Naive thymus-derived CD8-positive, alpha-beta T cell (primary cell): Measurements from ENCODE around the gene AADAT. TPM values are rescaled to one million over a fixed set of nuclear protein-coding genes. Genes with fewer than 3 reads are reported as not detected.
"Not testable (repeated sequence)": the region's sequence is repeated elsewhere in the genome, so short reads cannot be mapped to it uniquely, and the experiment has no call there.

Experiments used
- ATAC-seq, 2 donors: fragments of 150-1000 bp; cut with Tn5 transposase in 1 of 2; sonication (Bioruptor Pico), chemical (Tn5 transposase) in 1 of 2; 1 replicate in 1 of 2; 2 replicates in 1 of 2; pipeline ENCODE4 v1.10.0; 2021; ENCODE audit warnings: mild to moderate bottlenecking in 2 of 2, moderate library complexity in 2 of 2
- POLR2A ChIA-PET: fragments of 350-600 bp; sonication (Branson Sonifier 250); formaldehyde crosslinking; loops from one replicate; lab custom pipeline; 2021; ENCODE audit warnings: antibody characterized with exemption; lab: Charles Lee
- DNase-seq, 10 donors: peaks; one replicate each; pipeline versions ENCODE4 v3.0.0 to v3.0.0-alpha.2; 2020 to 2022
- H3K27ac Mint-ChIP-seq, 10 donors: one replicate each; pipeline ENCODE4 v1.8.0; 2020 to 2022; ENCODE audit warnings: mild to moderate bottlenecking in 10 of 10, mixed read lengths in 10 of 10, moderate library complexity in 4 of 10, inconsistent platforms in 1 of 10
- H3K27me3 Mint-ChIP-seq, 5 donors: one replicate each; pipeline ENCODE4 v1.8.0; 2021 to 2022; ENCODE audit warnings: mixed read lengths in 5 of 5
- H3K36me3 Mint-ChIP-seq, 3 donors: one replicate each; pipeline ENCODE4 v1.8.0; 2020 to 2022; ENCODE audit warnings: mixed read lengths in 3 of 3, mild to moderate bottlenecking in 2 of 3, inconsistent platforms in 1 of 3
- H3K4me1 Mint-ChIP-seq, 4 donors: one replicate each; pipeline ENCODE4 v1.8.0; 2021 to 2022; ENCODE audit warnings: mixed read lengths in 4 of 4
- H3K4me3 Mint-ChIP-seq, 10 donors: one replicate each; pipeline ENCODE4 v1.8.0; 2020 to 2022; ENCODE audit warnings: mild to moderate bottlenecking in 10 of 10, mixed read lengths in 10 of 10, moderate library complexity in 6 of 10, inconsistent platforms in 1 of 10
- H3K9me3 Mint-ChIP-seq, 9 donors: one replicate each; pipeline ENCODE4 v1.8.0; 2020 to 2022; ENCODE audit warnings: mixed read lengths in 9 of 9, mild to moderate bottlenecking in 3 of 9, inconsistent platforms in 1 of 9, moderate library complexity in 1 of 9
- polyA plus RNA-seq, 3 donors: library from polyadenylated mRNA; unstranded; fragments of 300-500 nt; fragmentation: Illumina TruSeq; gene quantifications; one replicate each; pipeline ENCODE4 v1.2.3, GENCODE V29; 2021
- total RNA-seq, 8 experiments: library from RNA in 2 of 8; stranded (reverse) in 2 of 8; gene quantifications; one replicate each; pipeline ENCODE4 v1.2.3 and lab custom pipeline; 2021 to 2026

Gene AADAT
- total RNA-seq (not detected), polyA plus RNA-seq (not detected), total RNA-seq (lab: John Stamatoyannopoulos, UW) (0 to 0.17 (median 0) reads per million in 6 experiments)

GRCh38 chr4:170089668-170090351 is at the start of gene AADAT:
Gene AADAT, minus strand, starts transcription at chr4:170089956. Its CDS starts 266 bp downstream, at chr4:170089690.
- ATAC-seq: no peak
- Mint-ChIP-seq H3K9me3 (no peaks in the 10 kb centered on the region), H3K36me3 (no peaks in the 10 kb centered on the region), H3K27ac (no peak within 1 kb of the TSS), H3K27me3 (peaks cover 30 to 41% (median 34%) of the 10 kb centered on the region in 5 donors), H3K4me1 (peaks cover 2 to 22% (median 8%) of the 10 kb centered on the region in 4 donors), H3K4me3 (peak within 1 kb of the TSS; percentile 38 to 75 (median 54))
- DNase-seq: no peak
- POLR2A ChIA-PET: no interaction called here

GRCh38 chr4:170138580-170139194 is 48.9 kb upstream of the AADAT start:
- H3K27ac Mint-ChIP-seq: no peak overlapping the region
- ATAC-seq: peak; percentile 52 to 71
- peaks cover 0 to 7% (median 1%) of the 10 kb centered on the region in 9 donors for H3K9me3 Mint-ChIP-seq
- no peak overlapping the region for H3K4me3 Mint-ChIP-seq
- no peaks in the 10 kb centered on the region for H3K36me3 Mint-ChIP-seq
- POLR2A ChIA-PET: no interaction called here
- peaks cover 0 to 8% (median 3%) of the 10 kb centered on the region in 4 donors for H3K4me1 Mint-ChIP-seq
- H3K27me3 Mint-ChIP-seq: peaks cover 0 to 9% (median 4%) of the 10 kb centered on the region in 5 donors
- DNase-seq: peak; percentile 29 to 75 (median 54)

- ATAC-seq (no peak), DNase-seq (no peak)
- Mint-ChIP-seq H3K27me3 (peaks cover 0 to 10% (median 4%) of the 10 kb centered on the region in 5 donors), H3K27ac (no peak overlapping the region), H3K9me3 (peaks cover 0 to 14% (median 7%) of the 10 kb centered on the region in 9 donors), H3K4me3 (no peak overlapping the region), H3K36me3 (no peaks in the 10 kb centered on the region), H3K4me1 (peaks cover 0 to 8% (median 3%) of the 10 kb centered on the region in 4 donors)
- POLR2A ChIA-PET: no interaction called here
Observed at GRCh38 chr4:170137927-170138326, 48.2 kb upstream of the AADAT start.

DNA sequence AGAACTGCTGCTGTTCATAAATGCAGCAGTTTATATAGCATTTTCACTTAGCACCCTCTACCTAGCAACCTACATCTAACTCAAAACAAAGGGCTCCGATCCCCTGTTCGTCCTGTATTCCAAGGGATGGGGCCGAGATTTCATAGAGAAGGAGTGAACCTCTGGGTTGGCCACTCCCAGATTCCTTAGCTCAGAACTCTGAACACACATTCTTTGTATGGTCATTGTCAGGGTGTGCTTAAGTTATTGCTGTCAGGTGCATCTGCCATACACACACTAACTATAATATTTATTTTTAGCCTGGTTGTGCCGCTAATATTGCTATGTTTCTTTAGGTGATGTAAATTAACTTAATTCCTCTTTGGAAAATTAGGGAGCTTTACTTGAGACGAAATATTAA is 47.7 kb upstream of the AADAT start:
- H3K9me3 Mint-ChIP-seq: peaks cover 0 to 18% (median 7%) of the 10 kb centered on the region in 9 donors
- POLR2A ChIA-PET: no interaction called here
- H3K4me3 Mint-ChIP-seq: no peak overlapping the region
- DNase-seq: no peak
- H3K4me1 Mint-ChIP-seq: peaks cover 0 to 8% (median 3%) of the 10 kb centered on the region in 4 donors
- peaks cover 0 to 12% (median 7%) of the 10 kb centered on the region in 5 donors for H3K27me3 Mint-ChIP-seq
- no peak for ATAC-seq
- no peaks in the 10 kb centered on the region for H3K36me3 Mint-ChIP-seq
- H3K27ac Mint-ChIP-seq: no peak overlapping the region

- Mint-ChIP-seq H3K36me3 (no peaks in the 10 kb centered on the region), H3K27ac (no peak overlapping the region), H3K27me3 (peaks cover 0 to 12% (median 10%) of the 10 kb centered on the region in 5 donors), H3K9me3 (peaks cover 0 to 19% (median 7%) of the 10 kb centered on the region in 9 donors), H3K4me1 (peaks cover 0 to 8% (median 3%) of the 10 kb centered on the region in 4 donors), H3K4me3 (no peak overlapping the region)
- DNase-seq (no peak), ATAC-seq (no peak)
- POLR2A ChIA-PET: no interaction called here
Observed at GRCh38 chr4:170134821-170135220, 45.1 kb upstream of the AADAT start.

- DNase-seq (no peak), ATAC-seq (no peak)
- Mint-ChIP-seq H3K4me3 (no peak overlapping the region), H3K27me3 (peaks cover 0 to 15% (median 2%) of the 10 kb centered on the region in 5 donors), H3K27ac (no peak overlapping the region), H3K9me3 (peaks cover 0 to 11% (median 4%) of the 10 kb centered on the region in 9 donors), H3K36me3 (no peaks in the 10 kb centered on the region), H3K4me1 (no peaks in the 10 kb centered on the region)
- POLR2A ChIA-PET: no interaction called here
Observed at GRCh38 chr4:170128219-170128804, 38.6 kb upstream of the AADAT start.

GRCh38 chr4:170127758-170128157 is 38.0 kb upstream of the AADAT start:
- H3K36me3 Mint-ChIP-seq: no peaks in the 10 kb centered on the region
- DNase-seq (no peak), ATAC-seq (no peak)
- POLR2A ChIA-PET: no interaction called here
- H3K9me3 Mint-ChIP-seq: peaks cover 0 to 5% (median 2%) of the 10 kb centered on the region in 9 donors
- no peak overlapping the region for H3K4me3 Mint-ChIP-seq
- H3K27me3 Mint-ChIP-seq: peaks cover 0 to 15% (median 2%) of the 10 kb centered on the region in 5 donors
- no peaks in the 10 kb centered on the region for H3K4me1 Mint-ChIP-seq
- H3K27ac Mint-ChIP-seq: no peak overlapping the region

DNA sequence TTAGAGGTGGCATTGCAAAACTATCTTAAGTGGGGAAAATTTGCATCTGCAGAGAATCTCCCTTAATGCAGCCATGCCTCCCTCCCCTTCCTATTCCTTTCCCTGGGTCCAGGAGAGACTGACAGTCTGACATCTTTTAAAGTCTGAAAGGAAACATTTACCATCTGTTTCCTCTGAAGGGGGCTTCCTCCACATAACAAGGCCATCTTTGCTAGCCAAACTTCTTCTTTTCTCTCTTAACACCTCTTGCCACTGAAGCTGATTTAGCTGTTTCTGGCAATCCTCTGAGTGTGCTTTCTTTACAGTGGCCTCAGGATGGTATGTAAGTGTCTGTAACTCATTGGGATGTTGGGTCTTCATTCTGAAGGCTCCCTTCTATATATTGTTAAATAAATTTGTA is 34.6 kb upstream of the AADAT start:
- H3K4me3 Mint-ChIP-seq: no peak overlapping the region
- no peaks in the 10 kb centered on the region for H3K9me3 Mint-ChIP-seq
- no peaks in the 10 kb centered on the region for H3K36me3 Mint-ChIP-seq
- H3K27ac Mint-ChIP-seq: no peak overlapping the region
- no peak for DNase-seq
- ATAC-seq: no peak
- POLR2A ChIA-PET: no interaction called here
- no peaks in the 10 kb centered on the region for H3K4me1 Mint-ChIP-seq
- H3K27me3 Mint-ChIP-seq: peaks cover 0 to 9% (median 0%) of the 10 kb centered on the region in 5 donors

- POLR2A ChIA-PET: no interaction called here
- Mint-ChIP-seq H3K4me3 (no peak overlapping the region), H3K9me3 (no peaks in the 10 kb centered on the region), H3K27me3 (peaks cover 8 to 19% (median 12%) of the 10 kb centered on the region in 5 donors), H3K4me1 (peaks cover 0 to 3% (median 0%) of the 10 kb centered on the region in 4 donors), H3K36me3 (no peaks in the 10 kb centered on the region), H3K27ac (no peak overlapping the region)
- ATAC-seq: no peak
- no peak for DNase-seq
Observed at GRCh38 chr4:170122252-170122651, 32.5 kb upstream of the AADAT start.

DNA sequence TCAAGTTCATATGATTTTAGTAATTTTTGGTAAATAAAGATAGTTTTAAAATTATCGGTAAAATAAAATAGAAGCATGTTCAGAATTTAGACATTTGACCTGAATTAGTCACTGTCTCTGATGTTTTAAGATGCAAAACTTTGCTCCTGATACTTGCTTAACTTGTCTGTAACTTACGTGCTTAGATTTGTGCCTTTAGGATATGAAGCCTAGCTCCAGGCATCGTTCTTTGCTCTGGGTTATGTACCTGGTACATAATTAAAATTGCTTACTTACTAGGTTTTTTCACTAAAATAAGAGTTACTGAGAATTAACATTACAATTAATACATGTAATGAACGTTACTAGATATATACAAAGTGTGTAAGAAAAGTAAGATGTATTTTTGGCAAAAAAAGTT is 24.9 kb upstream of the AADAT start:
- ATAC-seq (no peak), DNase-seq (no peak)
- Mint-ChIP-seq H3K27ac (no peak overlapping the region), H3K36me3 (no peaks in the 10 kb centered on the region), H3K27me3 (peaks cover 0 to 28% (median 14%) of the 10 kb centered on the region in 5 donors), H3K9me3 (no peaks in the 10 kb centered on the region), H3K4me3 (no peak overlapping the region), H3K4me1 (peaks cover 0 to 3% (median 0%) of the 10 kb centered on the region in 4 donors)
- POLR2A ChIA-PET: no interaction called here

DNA sequence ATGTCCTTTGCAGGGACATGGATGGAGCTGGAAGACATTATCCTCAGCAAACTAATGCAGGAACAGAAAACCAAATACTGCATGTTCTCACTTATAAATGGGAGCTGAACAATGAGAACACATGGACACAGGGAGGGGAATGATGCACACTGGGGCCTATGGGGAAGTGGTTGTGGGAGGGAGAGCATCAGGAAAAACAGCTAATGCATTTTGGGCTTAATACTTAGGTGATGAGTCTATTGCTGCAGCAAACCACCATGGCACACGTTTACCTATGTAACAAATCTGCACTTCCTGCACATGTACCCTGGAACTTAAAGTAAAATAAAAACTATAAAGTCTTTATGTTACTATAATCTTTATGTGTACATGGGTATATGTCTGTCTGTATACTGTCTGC is 24.4 kb upstream of the AADAT start:
- ATAC-seq, H3K9me3 Mint-ChIP-seq, POLR2A ChIA-PET, H3K36me3 Mint-ChIP-seq, H3K4me3 Mint-ChIP-seq, DNase-seq, H3K4me1 Mint-ChIP-seq: not testable (repeated sequence)
- peaks cover 0 to 28% (median 13%) of the 10 kb centered on the region in 5 donors for H3K27me3 Mint-ChIP-seq
- peak overlapping the region in 1 of 10 donors; percentile 5 for H3K27ac Mint-ChIP-seq

GRCh38 chr4:170111546-170111945 is 21.8 kb upstream of the AADAT start:
- POLR2A ChIA-PET: no interaction called here
- H3K27ac Mint-ChIP-seq: no peak overlapping the region

GRCh38 chr4:170111085-170111484 is 21.3 kb upstream of the AADAT start:
- no peaks in the 10 kb centered on the region for H3K4me1 Mint-ChIP-seq
- H3K4me3 Mint-ChIP-seq: no peak overlapping the region
- DNase-seq (no peak), ATAC-seq (no peak)
- H3K27ac Mint-ChIP-seq: no peak overlapping the region
- H3K9me3 Mint-ChIP-seq: no peaks in the 10 kb centered on the region
- no peaks in the 10 kb centered on the region for H3K36me3 Mint-ChIP-seq
- POLR2A ChIA-PET: no interaction called here
- H3K27me3 Mint-ChIP-seq: peaks cover 0 to 9% (median 2%) of the 10 kb centered on the region in 5 donors

More at GRCh38 chr4:170111546-170111945, 21.8 kb upstream of the AADAT start:
- no peak for DNase-seq
- peaks cover 0 to 9% (median 2%) of the 10 kb centered on the region in 5 donors for H3K27me3 Mint-ChIP-seq
- H3K4me1 Mint-ChIP-seq: no peaks in the 10 kb centered on the region
- H3K36me3 Mint-ChIP-seq: no peaks in the 10 kb centered on the region
- no peak for ATAC-seq
- no peaks in the 10 kb centered on the region for H3K9me3 Mint-ChIP-seq
- H3K4me3 Mint-ChIP-seq: no peak overlapping the region
